ENCODE data around the gene MBNL1.

MBNL1 gene

GRCh38 chr3:152268555-152269055 lies at the start of gene MBNL1:
TSS of gene MBNL1 (plus strand) at chr3:152268929. CDS start at chr3:152300194, 31,265 bp downstream.
- H3K4me3 ChIP-seq = peak within 1 kb of the TSS; percentile 83
- peak; percentile 90 for TF ChIP-seq POLR2AphosphoS5 (IDR thresholded peaks at IDR 0.05; ENCODE audit: borderline replicate concordance, low read depth, low read length)
- no peak for TF ChIP-seq EZH2 (IDR thresholded peaks at IDR 0.05)
- TF ChIP-seq FOXP2 (optimal IDR thresholded peaks at IDR 0.05; ENCODE audit: control extremely low read depth, extremely low read length, insufficient read depth) = peak; percentile 65
- no peaks in the 10 kb centered on the region for H3K9me3 ChIP-seq (ENCODE audit: low read depth, low read length)
- H3K9ac ChIP-seq (ENCODE audit: insufficient read length) = peak within 1 kb of the TSS; percentile 90
- no peak for DNase-seq (ENCODE audit: low read depth, low spot score)
- H3K27ac ChIP-seq = peak within 1 kb of the TSS; percentile 92
- H3K36me3 ChIP-seq (ENCODE audit: insufficient read depth, low read length) = peaks cover 14% of the 10 kb centered on the region

- H3K9ac ChIP-seq (ENCODE audit: insufficient read length) = peak overlapping the region; percentile 38
- no peak for DNase-seq (ENCODE audit: low read depth, low spot score)
- H3K27ac ChIP-seq = no peak overlapping the region
- TF ChIP-seq FOXP2 (optimal IDR thresholded peaks at IDR 0.05; ENCODE audit: control extremely low read depth, extremely low read length, insufficient read depth) = no peak
- no peaks in the 10 kb centered on the region; the same call in 1 of the 2 replicates for H3K9me3 ChIP-seq (ENCODE audit: low read depth, low read length)
- no peak overlapping the region for H3K4me3 ChIP-seq
- no peaks in the 10 kb centered on the region for H3K36me3 ChIP-seq (ENCODE audit: insufficient read depth, low read length)
These were observed 49.5 kb upstream of the MBNL1 start for GRCh38 chr3:152219216-152219615.

GRCh38 chr3:152219769-152220255 lies 48.9 kb upstream of the MBNL1 start:
- Histone ChIP-seq H3K4me3 (no peak overlapping the region), H3K27ac (no peak overlapping the region; the same call in 1 of the 2 replicates), H3K9me3 (ENCODE audit: low read depth, low read length) (no peaks in the 10 kb centered on the region; the same call in 1 of the 2 replicates), H3K36me3 (ENCODE audit: insufficient read depth, low read length) (no peaks in the 10 kb centered on the region), H3K9ac (ENCODE audit: insufficient read length) (peak overlapping the region; percentile 38)
- TF ChIP-seq FOXP2 (optimal IDR thresholded peaks at IDR 0.05; ENCODE audit: control extremely low read depth, extremely low read length, insufficient read depth) (no peak), EZH2 (IDR thresholded peaks at IDR 0.05) (no peak), POLR2AphosphoS5 (IDR thresholded peaks at IDR 0.05; ENCODE audit: borderline replicate concordance, low read depth, low read length) (no peak)
- no peak for DNase-seq (ENCODE audit: low read depth, low spot score)

- Histone ChIP-seq H3K9ac (ENCODE audit: insufficient read length) (peak overlapping the region; percentile 1), H3K27ac (peak overlapping the region; percentile 74), H3K4me3 (peak overlapping the region; percentile 1; the same call in 1 of the 2 replicates), H3K36me3 (ENCODE audit: insufficient read depth, low read length) (no peaks in the 10 kb centered on the region), H3K9me3 (ENCODE audit: low read depth, low read length) (no peaks in the 10 kb centered on the region; the same call in 1 of the 2 replicates)
- DNase-seq (ENCODE audit: low read depth, low spot score) = no peak
- TF ChIP-seq FOXP2 (optimal IDR thresholded peaks at IDR 0.05; ENCODE audit: control extremely low read depth, extremely low read length, insufficient read depth) (no peak), EZH2 (IDR thresholded peaks at IDR 0.05) (no peak), POLR2AphosphoS5 (IDR thresholded peaks at IDR 0.05; ENCODE audit: borderline replicate concordance, low read depth, low read length) (no peak)
These were observed 46.4 kb upstream of the MBNL1 start for GRCh38 chr3:152222327-152222726.

- Histone ChIP-seq H3K36me3 (ENCODE audit: insufficient read depth, low read length) (no peaks in the 10 kb centered on the region), H3K9ac (ENCODE audit: insufficient read length) (no peak overlapping the region), H3K4me3 (no peak overlapping the region), H3K9me3 (ENCODE audit: low read depth, low read length) (no peaks in the 10 kb centered on the region), H3K27ac (no peak overlapping the region)
- no peak for DNase-seq (ENCODE audit: low read depth, low spot score)
- TF ChIP-seq EZH2 (IDR thresholded peaks at IDR 0.05) = no peak
- TF ChIP-seq FOXP2 (optimal IDR thresholded peaks at IDR 0.05; ENCODE audit: control extremely low read depth, extremely low read length, insufficient read depth) = no peak
- no peak for TF ChIP-seq POLR2AphosphoS5 (IDR thresholded peaks at IDR 0.05; ENCODE audit: borderline replicate concordance, low read depth, low read length)
These were observed 43.5 kb upstream of the MBNL1 start for GRCh38 chr3:152225201-152225600.

GRCh38 chr3:152226176-152226575 lies 42.6 kb upstream of the MBNL1 start:
- TF ChIP-seq EZH2 (IDR thresholded peaks at IDR 0.05) (no peak), POLR2AphosphoS5 (IDR thresholded peaks at IDR 0.05; ENCODE audit: borderline replicate concordance, low read depth, low read length) (no peak), FOXP2 (optimal IDR thresholded peaks at IDR 0.05; ENCODE audit: control extremely low read depth, extremely low read length, insufficient read depth) (no peak)
- H3K4me3 ChIP-seq = no peak overlapping the region

GRCh38 chr3:152227027-152227426 lies 41.7 kb upstream of the MBNL1 start:
- Histone ChIP-seq H3K4me3 (no peak overlapping the region), H3K36me3 (ENCODE audit: insufficient read depth, low read length) (no peaks in the 10 kb centered on the region), H3K9me3 (ENCODE audit: low read depth, low read length) (no peaks in the 10 kb centered on the region), H3K27ac (no peak overlapping the region), H3K9ac (ENCODE audit: insufficient read length) (no peak overlapping the region)
- no peak for TF ChIP-seq POLR2AphosphoS5 (IDR thresholded peaks at IDR 0.05; ENCODE audit: borderline replicate concordance, low read depth, low read length)
- no peak for TF ChIP-seq EZH2 (IDR thresholded peaks at IDR 0.05)
- no peak for TF ChIP-seq FOXP2 (optimal IDR thresholded peaks at IDR 0.05; ENCODE audit: control extremely low read depth, extremely low read length, insufficient read depth)
- no peak for DNase-seq (ENCODE audit: low read depth, low spot score)

More at GRCh38 chr3:152226176-152226575, 42.6 kb upstream of the MBNL1 start:
- Histone ChIP-seq H3K9me3 (ENCODE audit: low read depth, low read length) (no peaks in the 10 kb centered on the region), H3K36me3 (ENCODE audit: insufficient read depth, low read length) (no peaks in the 10 kb centered on the region), H3K9ac (ENCODE audit: insufficient read length) (no peak overlapping the region), H3K27ac (no peak overlapping the region)
- no peak for DNase-seq (ENCODE audit: low read depth, low spot score)

- TF ChIP-seq EZH2 (IDR thresholded peaks at IDR 0.05) = no peak
- Histone ChIP-seq H3K9me3 (ENCODE audit: low read depth, low read length) (no peaks in the 10 kb centered on the region), H3K36me3 (ENCODE audit: insufficient read depth, low read length) (no peaks in the 10 kb centered on the region), H3K9ac (ENCODE audit: insufficient read length) (no peak overlapping the region), H3K4me3 (no peak overlapping the region), H3K27ac (no peak overlapping the region)
- DNase-seq (ENCODE audit: low read depth, low spot score) = no peak
These were observed 39.0 kb upstream of the MBNL1 start for GRCh38 chr3:152229692-152230091.

- Histone ChIP-seq H3K9ac (ENCODE audit: insufficient read length) (no peak overlapping the region), H3K4me3 (no peak overlapping the region), H3K9me3 (ENCODE audit: low read depth, low read length) (no peaks in the 10 kb centered on the region), H3K36me3 (ENCODE audit: insufficient read depth, low read length) (no peaks in the 10 kb centered on the region), H3K27ac (no peak overlapping the region)
- TF ChIP-seq POLR2AphosphoS5 (IDR thresholded peaks at IDR 0.05; ENCODE audit: borderline replicate concordance, low read depth, low read length) (no peak), FOXP2 (optimal IDR thresholded peaks at IDR 0.05; ENCODE audit: control extremely low read depth, extremely low read length, insufficient read depth) (no peak), EZH2 (IDR thresholded peaks at IDR 0.05) (no peak)
- no peak for DNase-seq (ENCODE audit: low read depth, low spot score)
These were observed 38.4 kb upstream of the MBNL1 start for GRCh38 chr3:152230370-152230769.
